GM10248 (cell line): Measurements from ENCODE around the gene ZBTB20.

Source experiments
- CTCF ChIA-PET: fragments of 300-600 bp; sonication (Branson Sonifier 250); formaldehyde crosslinking; extraction: SDS; loops from one replicate; lab custom pipeline; 2021; ENCODE audit warnings: antibody characterized with exemption; lab: Yijun Ruan, JAX
- POLR2A ChIA-PET: fragments of 350-650 bp; sonication (Branson Sonifier 250); formaldehyde crosslinking; extraction: SDS; loops from one replicate; lab custom pipeline; 2020; ENCODE audit warnings: antibody characterized with exemption; lab: Yijun Ruan, JAX
- DNase-seq: peaks from one replicate; pipeline ENCODE4 v3.0.0; 2012; ENCODE audit errors: extremely low spot score
- TF ChIP-seq, protein P1 (sequence below): IDR thresholded peaks from 2 replicates; pipeline ENCODE4 v1.5.1; 2012; ENCODE audit warnings: mild to moderate bottlenecking, low read depth; ENCODE audit errors: extremely low read depth, missing control alignments, control extremely low read depth

ZBTB20 gene

GRCh38 chr3:115102046-115102445 lies 45.0 kb downstream of the ZBTB20 start:
- no peak for DNase-seq
- TF ChIP-seq, protein P1, sequence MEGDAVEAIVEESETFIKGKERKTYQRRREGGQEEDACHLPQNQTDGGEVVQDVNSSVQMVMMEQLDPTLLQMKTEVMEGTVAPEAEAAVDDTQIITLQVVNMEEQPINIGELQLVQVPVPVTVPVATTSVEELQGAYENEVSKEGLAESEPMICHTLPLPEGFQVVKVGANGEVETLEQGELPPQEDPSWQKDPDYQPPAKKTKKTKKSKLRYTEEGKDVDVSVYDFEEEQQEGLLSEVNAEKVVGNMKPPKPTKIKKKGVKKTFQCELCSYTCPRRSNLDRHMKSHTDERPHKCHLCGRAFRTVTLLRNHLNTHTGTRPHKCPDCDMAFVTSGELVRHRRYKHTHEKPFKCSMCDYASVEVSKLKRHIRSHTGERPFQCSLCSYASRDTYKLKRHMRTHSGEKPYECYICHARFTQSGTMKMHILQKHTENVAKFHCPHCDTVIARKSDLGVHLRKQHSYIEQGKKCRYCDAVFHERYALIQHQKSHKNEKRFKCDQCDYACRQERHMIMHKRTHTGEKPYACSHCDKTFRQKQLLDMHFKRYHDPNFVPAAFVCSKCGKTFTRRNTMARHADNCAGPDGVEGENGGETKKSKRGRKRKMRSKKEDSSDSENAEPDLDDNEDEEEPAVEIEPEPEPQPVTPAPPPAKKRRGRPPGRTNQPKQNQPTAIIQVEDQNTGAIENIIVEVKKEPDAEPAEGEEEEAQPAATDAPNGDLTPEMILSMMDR: no peak
- ChIA-PET CTCF (interaction anchor here (1.5 to 3.8 kb wide), 3 partner anchors 9 to 15 kb away, joined by 5 to 27 read pairs (median 11); no protein-coding TSS in a partner anchor), POLR2A (no interaction called here)

DNA sequence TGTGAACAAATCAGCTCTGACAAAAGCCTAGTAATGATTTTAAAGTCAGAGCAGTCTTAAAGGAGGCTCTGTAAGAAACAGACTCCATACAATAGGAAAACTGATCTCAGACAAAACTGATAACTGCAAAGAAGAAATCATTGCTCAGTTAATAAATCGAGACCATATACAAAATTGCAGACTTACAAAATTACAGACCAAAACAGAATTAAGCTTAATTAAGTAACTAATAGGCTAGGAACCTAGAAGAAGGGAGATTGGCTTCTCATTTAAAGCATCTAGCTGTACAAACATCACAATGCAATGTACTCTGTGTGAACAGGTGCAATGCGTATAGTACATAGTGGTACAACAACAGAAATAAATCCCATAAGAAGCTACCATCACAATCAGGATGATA lies 46.3 kb downstream of the ZBTB20 start:
- TF ChIP-seq, protein P1: no peak
- POLR2A ChIA-PET: no interaction called here
- no peak for DNase-seq
- CTCF ChIA-PET: interaction anchor here (0.7 to 3.8 kb wide), 9 partner anchors 9 to 714 kb away, joined by 3 to 27 read pairs (median 3); no protein-coding TSS in a partner anchor

DNA sequence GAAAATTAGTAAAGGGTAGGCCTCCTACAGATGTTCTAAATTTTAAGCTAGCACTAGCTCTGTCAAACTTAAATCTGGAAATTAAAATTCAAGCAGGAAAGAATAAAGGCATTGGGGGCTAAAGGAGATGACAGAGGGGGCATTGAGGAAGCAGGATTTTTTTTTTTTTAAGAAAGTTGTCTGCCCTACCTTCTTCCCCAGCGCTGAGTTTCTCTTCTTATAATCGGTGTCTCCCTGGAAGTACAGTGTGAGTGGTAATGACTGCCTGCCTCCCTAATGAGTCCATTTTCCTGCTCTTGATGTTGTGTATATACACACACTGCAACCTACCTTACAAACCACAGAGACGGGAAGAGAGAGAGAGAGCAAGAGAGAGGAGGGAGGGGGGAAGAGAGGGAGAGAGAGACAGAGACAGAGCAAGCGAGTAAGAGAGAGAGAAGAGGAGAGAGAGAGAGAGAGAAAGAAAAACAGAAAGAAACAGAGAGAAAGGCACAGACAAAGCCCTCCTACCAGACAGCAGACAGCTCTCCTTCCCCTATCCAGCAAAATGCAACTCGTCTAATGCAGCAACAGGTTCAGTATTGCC lies 47.0 kb downstream of the ZBTB20 start:
- ChIA-PET POLR2A (no interaction called here), CTCF (interaction anchor here (0.7 to 3.8 kb wide), 7 partner anchors 8 to 715 kb away, joined by 3 to 27 read pairs (median 3); no protein-coding TSS in a partner anchor)
- DNase-seq: no peak
- TF ChIP-seq, protein P1: no peak

DNA sequence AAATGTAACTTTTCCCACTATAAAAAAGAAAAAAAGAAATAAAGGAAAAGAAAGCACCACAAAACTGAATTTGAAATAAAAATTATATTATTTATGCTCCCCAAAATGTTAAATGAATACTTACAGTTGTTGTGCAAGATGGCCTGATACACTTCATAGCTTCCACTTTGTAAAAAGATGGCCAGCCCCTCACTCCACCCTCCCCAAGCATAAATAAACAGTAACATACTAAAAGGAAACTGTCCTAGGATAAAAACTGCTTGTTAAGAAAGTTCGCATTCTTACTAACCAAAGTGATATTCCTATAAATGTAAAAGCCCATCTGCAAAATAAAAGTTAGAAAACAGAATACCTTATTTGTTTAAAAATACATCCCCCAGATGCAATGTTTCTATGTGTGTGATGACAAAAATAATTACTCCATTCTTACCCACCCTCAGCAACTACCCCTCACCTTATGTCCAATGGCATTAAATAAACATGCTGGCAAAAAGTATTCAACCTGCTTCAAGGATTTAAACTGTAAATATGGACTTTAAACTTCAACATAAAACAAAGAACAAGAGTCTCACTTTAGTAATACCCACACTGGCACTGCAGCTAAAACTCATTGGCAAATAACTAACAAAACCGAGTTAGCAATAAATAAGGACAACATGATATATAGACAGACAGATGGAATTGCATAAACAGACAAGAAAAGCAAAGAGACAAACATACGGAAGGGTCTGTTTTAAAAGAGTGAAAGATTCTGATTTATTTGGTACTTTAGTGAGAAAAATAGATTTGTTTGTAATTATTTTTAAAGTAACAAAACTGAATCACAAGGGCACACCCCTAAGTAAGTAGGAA lies 47.7 kb downstream of the ZBTB20 start:
- CTCF ChIA-PET: interaction anchor here (1.3 to 3.8 kb wide), 2 partner anchors 7 to 55 kb away, joined by 3 to 27 read pairs; no protein-coding TSS in a partner anchor
- TF ChIP-seq, protein P1: no peak
- DNase-seq: no peak
- POLR2A ChIA-PET: no interaction called here

DNA sequence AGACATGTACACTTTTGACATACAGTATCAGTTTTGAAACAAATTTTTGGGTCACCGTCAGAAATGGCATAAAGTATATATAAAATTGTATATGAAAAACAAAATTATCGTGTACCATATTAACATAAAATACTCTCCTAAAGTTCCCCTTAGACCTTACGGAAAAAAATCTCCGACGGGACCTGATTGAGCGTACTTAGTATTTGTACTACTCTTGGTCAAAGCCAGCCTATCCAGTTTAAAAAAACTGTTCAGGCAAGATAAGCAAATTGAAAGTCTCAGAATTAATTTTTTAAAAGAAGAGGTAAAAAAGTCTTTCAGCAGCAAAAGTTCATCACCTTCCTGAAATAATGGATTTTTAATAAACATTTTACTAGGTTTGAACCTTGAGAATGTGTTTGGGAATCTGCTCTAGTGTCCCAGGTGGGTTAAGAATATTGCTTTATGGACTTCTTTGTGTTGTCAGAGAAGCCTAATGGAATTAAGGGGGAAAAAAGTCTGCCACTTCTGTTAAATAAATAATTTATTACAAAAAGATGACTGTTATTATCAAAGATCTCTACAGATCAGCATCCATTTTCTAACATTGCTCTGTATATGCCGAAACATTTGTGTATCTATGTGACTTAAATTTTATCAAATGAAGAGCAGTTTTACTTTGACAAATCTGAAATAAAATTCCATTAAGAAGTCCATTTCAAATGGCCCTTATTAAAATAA lies 48.6 kb downstream of the ZBTB20 start:
- POLR2A ChIA-PET: no interaction called here
- CTCF ChIA-PET: no interaction called here
- no peak for DNase-seq
- TF ChIP-seq, protein P1: no peak

GRCh38 chr3:115095236-115095635 lies 51.9 kb downstream of the ZBTB20 start:
- DNase-seq: no peak
- ChIA-PET POLR2A (no interaction called here), CTCF (interaction anchor here (1.0 to 5.4 kb wide), 3 partner anchors 10 to 77 kb away, joined by 3 to 36 read pairs (median 4); no protein-coding TSS in a partner anchor)
- TF ChIP-seq, protein P1: no peak
